ENCODE results near the gene DDX39B.

DDX39B gene

GRCh38 chr6:31546958-31547726, 5.3 kb upstream of the DDX39B start, which contains the start of gene NFKBIL1:
Gene NFKBIL1 (plus strand): TSS chr6:31547608. CDS start chr6:31547695, 87 bp downstream.
- peak; percentile 93 for DNase-seq

- peak; percentile 87 for DNase-seq
Observed at GRCh38 chr6:31546339-31546957, 4.6 kb upstream of the DDX39B start, which contains the start of gene ATP6V1G2. Gene ATP6V1G2 (minus strand): TSS chr6:31546608. CDS start chr6:31546559, 49 bp downstream.

- DNase-seq, result no peak
Observed at GRCh38 chr6:31545291-31545690, 3.5 kb upstream of the DDX39B start.

GRCh38 chr6:31544676-31545075, 2.9 kb upstream of the DDX39B start:
- no peak for DNase-seq

- DNase-seq, result no peak
Observed at GRCh38 chr6:31543639-31544038, 1.8 kb upstream of the DDX39B start.

GRCh38 chr6:31541059-31541657, 645 bp downstream of the DDX39B start:
- peak; percentile 84 for DNase-seq

GRCh38 chr6:31540640-31541039, 1.2 kb downstream of the DDX39B start:
- DNase-seq, result no peak

GRCh38 chr6:31538805-31539400, 2.9 kb downstream of the DDX39B start:
- peak; percentile 42 for DNase-seq

GRCh38 chr6:31535538-31536324, 6.1 kb downstream of the DDX39B start:
- no peak for DNase-seq

- DNase-seq, result no peak
Observed at GRCh38 chr6:31534521-31535040, 7.2 kb downstream of the DDX39B start.

- DNase-seq, result no peak
Observed at GRCh38 chr6:31534011-31534410, 7.8 kb downstream of the DDX39B start.

- no peak for DNase-seq
Observed at GRCh38 chr6:31533455-31533841, 8.4 kb downstream of the DDX39B start.

GRCh38 chr6:31532644-31533454, 9.0 kb downstream of the DDX39B start:
- no peak for DNase-seq

GRCh38 chr6:31531771-31532643, 9.8 kb downstream of the DDX39B start:
- DNase-seq, result no peak

- DNase-seq, result no peak
Observed at GRCh38 chr6:31531162-31531561, 10.6 kb downstream of the DDX39B start.

GRCh38 chr6:31530659-31531058, 11.1 kb downstream of the DDX39B start:
- no peak for DNase-seq

GRCh38 chr6:31529329-31530150, 12.3 kb downstream of the DDX39B start:
- no peak for DNase-seq

GRCh38 chr6:31528821-31529328, 12.9 kb downstream of the DDX39B start, which contains the start of gene MCCD1:
Gene MCCD1 (plus strand): TSS chr6:31528962. CDS start chr6:31529015, 53 bp downstream.
- DNase-seq, result no peak

- no peak for DNase-seq
Observed at GRCh38 chr6:31528307-31528777, 13.5 kb downstream of the DDX39B start.

Measured in CD4-positive, alpha-beta T cell treated with Interleukin-12 subunit alpha and Interleukin-12 subunit beta, for 1 hour (primary cell).